Thymus (tissue), 11 donors: Measurements from ENCODE around the gene MGST3. TPM values are rescaled to one million over a fixed set of nuclear protein-coding genes. Genes with fewer than 3 reads are reported as not detected.
"Not testable (repeated sequence)": the region's sequence is repeated elsewhere in the genome, so short reads cannot be mapped to it uniquely, and the experiment has no call there.

ENCODE experiments used
- DNase-seq, 9 donors: peaks; one replicate each; pipeline ENCODE4 v3.0.0-alpha.2; 2013; ENCODE audit warnings: low spot score in 9 of 9, low read depth in 6 of 9, missing footprints in 1 of 9
- H3K27ac ChIP-seq, 2 donors: one replicate each; pipeline ENCODE4 v1.5.1; 2013; ENCODE audit warnings: control low read depth in 1 of 2, low read depth in 1 of 2, low read length in 1 of 2, mild to moderate bottlenecking in 1 of 2, moderate library complexity in 1 of 2
- H3K27me3 ChIP-seq, 2 donors: one replicate each; pipeline ENCODE4 v1.5.1; 2013; ENCODE audit warnings: low read length in 1 of 2; ENCODE audit not compliant: control insufficient read depth in 2 of 2, insufficient read depth in 1 of 2
- H3K36me3 ChIP-seq, 2 donors: one replicate each; pipeline ENCODE4 v1.5.1; 2013; ENCODE audit warnings: low read length in 1 of 2, mild to moderate bottlenecking in 1 of 2, moderate library complexity in 1 of 2; ENCODE audit not compliant: control insufficient read depth in 2 of 2, insufficient read depth in 2 of 2
- H3K4me1 ChIP-seq, 2 donors: one replicate each; pipeline ENCODE4 v1.5.1; 2013; ENCODE audit warnings: low read length in 2 of 2; ENCODE audit not compliant: control insufficient read depth in 2 of 2, insufficient read depth in 2 of 2
- H3K4me3 ChIP-seq, 2 donors: one replicate each; pipeline ENCODE4 v1.5.1; 2013; ENCODE audit warnings: low read length in 2 of 2, control low read depth in 1 of 2, mild to moderate bottlenecking in 1 of 2
- H3K9me3 ChIP-seq, 2 donors: one replicate each; pipeline ENCODE4 v1.5.1; 2013; ENCODE audit warnings: low read length in 1 of 2, mild to moderate bottlenecking in 1 of 2; ENCODE audit not compliant: control insufficient read depth in 2 of 2, insufficient read depth in 1 of 2
- WGBS: extraction: QIAGEN DNeasy Blood & Tissue Kit; methylation state at CpG from one replicate; pipeline ENCODE4 v1.1.7; 2013; 5-methylcytosine and 5-hydroxymethylcytosine counted together
- polyA plus RNA-seq: library from polyadenylated mRNA; stranded (reverse); fragments of 200-250 nt; gene quantifications from one replicate; pipeline ENCODE4 v1.2.3, GENCODE V29; 2013
- total RNA-seq: library from RNA; stranded (reverse); fragments of 120-200 nt; gene quantifications from one replicate; pipeline ENCODE4 v1.2.4, GENCODE V29; 2013
- donor health status: healthy.

MGST3 gene
- total and polyA plus RNA-seq, 2 donors: 52.7 to 107 TPM

GRCh38 chr1:165641231-165641987, 10.4 kb downstream of the MGST3 start:
- Histone ChIP-seq H3K9me3 (no peaks in the 10 kb centered on the region), H3K27me3 (no peaks in the 10 kb centered on the region), H3K36me3 (no peaks in the 10 kb centered on the region), H3K4me3 (no peak overlapping the region), H3K4me1 (no peaks in the 10 kb centered on the region), H3K27ac (no peak overlapping the region)
- WGBS: 64% methylated on average over 2 of the region's 2 CpGs
- no peak for DNase-seq

GRCh38 chr1:165644064-165644735, 13.2 kb downstream of the MGST3 start:
- Histone ChIP-seq H3K36me3 (no peaks in the 10 kb centered on the region), H3K4me3 (no peak overlapping the region), H3K27ac (no peak overlapping the region), H3K9me3 (no peaks in the 10 kb centered on the region), H3K27me3 (no peaks in the 10 kb centered on the region), H3K4me1 (no peaks in the 10 kb centered on the region)
- no peak for DNase-seq
- WGBS: 71% methylated on average over 2 of the region's 2 CpGs

GRCh38 chr1:165645654-165646366, 14.8 kb downstream of the MGST3 start:
- no peak overlapping the region for H3K27ac ChIP-seq
- WGBS: 97% methylated on average over 8 of the region's 8 CpGs
- no peak overlapping the region for H3K4me3 ChIP-seq
- H3K36me3 ChIP-seq: no peaks in the 10 kb centered on the region
- no peak for DNase-seq
- H3K9me3 ChIP-seq: no peaks in the 10 kb centered on the region
- no peaks in the 10 kb centered on the region for H3K27me3 ChIP-seq
- no peaks in the 10 kb centered on the region for H3K4me1 ChIP-seq

GRCh38 chr1:165647517-165647916, 16.5 kb downstream of the MGST3 start:
- Histone ChIP-seq H3K9me3 (no peaks in the 10 kb centered on the region), H3K4me1 (no peaks in the 10 kb centered on the region), H3K4me3 (no peak overlapping the region), H3K36me3 (no peaks in the 10 kb centered on the region), H3K27me3 (no peaks in the 10 kb centered on the region), H3K27ac (no peak overlapping the region)
- DNase-seq: no peak

- H3K9me3 ChIP-seq: no peaks in the 10 kb centered on the region
- no peak overlapping the region for H3K27ac ChIP-seq
- DNase-seq: no peak
- H3K27me3 ChIP-seq: no peaks in the 10 kb centered on the region
- no peak overlapping the region for H3K4me3 ChIP-seq
- H3K4me1 ChIP-seq: no peaks in the 10 kb centered on the region
- no peaks in the 10 kb centered on the region for H3K36me3 ChIP-seq
- WGBS: 87% methylated on average over 4 of the region's 4 CpGs
Observed at GRCh38 chr1:165647970-165648369, 16.9 kb downstream of the MGST3 start.

- H3K9me3 ChIP-seq: no peaks in the 10 kb centered on the region
- no peak for DNase-seq
- no peaks in the 10 kb centered on the region for H3K36me3 ChIP-seq
- no peaks in the 10 kb centered on the region for H3K4me1 ChIP-seq
- no peaks in the 10 kb centered on the region for H3K27me3 ChIP-seq
- WGBS: 96% methylated on average over 7 of the region's 7 CpGs
- H3K4me3 ChIP-seq: no peak overlapping the region
- no peak overlapping the region for H3K27ac ChIP-seq
Observed at GRCh38 chr1:165648919-165649572, 18.0 kb downstream of the MGST3 start.

GRCh38 chr1:165650981-165651625, 20.1 kb downstream of the MGST3 start:
- no peak overlapping the region for H3K27ac ChIP-seq
- H3K4me3 ChIP-seq: no peak overlapping the region
- 92% methylated on average over 9 of the region's 9 CpGs for WGBS
- no peaks in the 10 kb centered on the region for H3K4me1 ChIP-seq
- no peak for DNase-seq
- no peaks in the 10 kb centered on the region for H3K9me3 ChIP-seq
- H3K36me3 ChIP-seq: peaks cover 0 to 3% of the 10 kb centered on the region in 2 donors
- no peaks in the 10 kb centered on the region for H3K27me3 ChIP-seq

- peaks cover 24 to 26% of the 10 kb centered on the region in 2 donors for H3K36me3 ChIP-seq
- not testable (repeated sequence) for H3K4me1 ChIP-seq, H3K4me3 ChIP-seq, H3K27me3 ChIP-seq, H3K27ac ChIP-seq, DNase-seq, H3K9me3 ChIP-seq
- 97% methylated on average over 9 of the region's 9 CpGs for WGBS
Observed at GRCh38 chr1:165658766-165659580, 27.9 kb downstream of the MGST3 start.
